Measurements from ENCODE around the gene PCSK1. TPM values are rescaled to one million over a fixed set of nuclear protein-coding genes. Genes with fewer than 3 reads are reported as not detected.

Gene PCSK1
- total RNA-seq, 1 donor from 2014 or later = not detected

DNA sequence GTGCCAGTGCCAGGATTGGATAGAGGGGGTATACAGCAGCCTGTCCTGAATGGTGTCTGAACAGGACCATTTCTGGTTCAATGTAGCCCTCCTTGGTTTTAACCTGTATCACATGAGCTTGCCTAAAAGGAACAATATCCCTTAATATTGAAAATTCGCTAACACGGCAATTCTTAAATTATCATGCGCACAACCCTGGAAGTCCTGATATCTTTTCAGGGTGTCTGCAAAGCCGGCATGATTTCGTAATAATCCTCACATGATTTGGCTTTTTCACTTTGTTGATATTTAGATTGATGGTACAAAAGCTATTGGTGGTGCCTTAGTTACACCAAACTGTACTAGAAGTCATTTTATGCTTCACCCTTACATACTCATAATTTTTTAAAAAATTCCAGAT is 53.2 kb downstream of the PCSK1 start:
- no peaks in the 10 kb centered on the region for H3K4me1 Mint-ChIP-seq
- TF ChIP-seq CTCF (IDR thresholded peaks at IDR 0.05) = no peak
- peaks cover under 1% of the 10 kb centered on the region for H3K27me3 Mint-ChIP-seq
- intact Hi-C loops (cut with micrococcal nuclease) = no loop called here
- H3K27ac Mint-ChIP-seq = no peak overlapping the region
- CTCF ChIA-PET = no interaction called here
- DNase-seq = no peak
- POLR2A ChIA-PET = no interaction called here
- ATAC-seq (ENCODE audit: low read depth) = no peak
- no peak overlapping the region for H3K4me3 Mint-ChIP-seq
- H3K36me3 Mint-ChIP-seq (ENCODE audit: low read depth) = no peaks in the 10 kb centered on the region
- H3K9me3 Mint-ChIP-seq = no peaks in the 10 kb centered on the region

- Mint-ChIP-seq H3K4me3 (no peak overlapping the region), H3K27ac (no peak overlapping the region), H3K27me3 (peaks cover 7% of the 10 kb centered on the region), H3K4me1 (no peaks in the 10 kb centered on the region), H3K9me3 (no peaks in the 10 kb centered on the region), H3K36me3 (ENCODE audit: low read depth) (no peaks in the 10 kb centered on the region)
- ChIA-PET CTCF (no interaction called here), POLR2A (no interaction called here)
- TF ChIP-seq CTCF (IDR thresholded peaks at IDR 0.05) = no peak
- ATAC-seq (ENCODE audit: low read depth) (no peak), DNase-seq (no peak)
- intact Hi-C loops (cut with micrococcal nuclease) = no loop called here
Measured at GRCh38 chr5:96377597-96377996, 55.5 kb downstream of the PCSK1 start.

GRCh38 chr5:96377167-96377566 is 55.9 kb downstream of the PCSK1 start:
- Mint-ChIP-seq H3K4me1 (no peaks in the 10 kb centered on the region), H3K36me3 (ENCODE audit: low read depth) (no peaks in the 10 kb centered on the region), H3K9me3 (no peaks in the 10 kb centered on the region), H3K27ac (no peak overlapping the region), H3K4me3 (no peak overlapping the region), H3K27me3 (peaks cover 7% of the 10 kb centered on the region)
- intact Hi-C loops (cut with micrococcal nuclease) = no loop called here
- ChIA-PET CTCF (no interaction called here), POLR2A (no interaction called here)
- DNase-seq (no peak), ATAC-seq (ENCODE audit: low read depth) (no peak)
- TF ChIP-seq CTCF (IDR thresholded peaks at IDR 0.05) = no peak

- Mint-ChIP-seq H3K27ac (no peak overlapping the region), H3K4me1 (no peaks in the 10 kb centered on the region), H3K9me3 (no peaks in the 10 kb centered on the region), H3K27me3 (peaks cover 19% of the 10 kb centered on the region), H3K36me3 (ENCODE audit: low read depth) (no peaks in the 10 kb centered on the region), H3K4me3 (no peak overlapping the region)
- intact Hi-C loops (cut with micrococcal nuclease) = no loop called here
- ChIA-PET CTCF (interaction anchor here (0.6 kb wide), 1 partner anchor 18 kb away, joined by 3 read pairs; no protein-coding TSS in a partner anchor), POLR2A (no interaction called here)
- ATAC-seq (ENCODE audit: low read depth) (no peak), DNase-seq (no peak)
- no peak for TF ChIP-seq CTCF (IDR thresholded peaks at IDR 0.05)
Measured at GRCh38 chr5:96374653-96375052, 58.4 kb downstream of the PCSK1 start.

GRCh38 chr5:96373381-96373733 is 59.7 kb downstream of the PCSK1 start:
- Mint-ChIP-seq H3K4me3 (no peak overlapping the region), H3K36me3 (ENCODE audit: low read depth) (no peaks in the 10 kb centered on the region), H3K4me1 (no peaks in the 10 kb centered on the region), H3K27me3 (peaks cover 24% of the 10 kb centered on the region), H3K27ac (no peak overlapping the region), H3K9me3 (peaks cover 2% of the 10 kb centered on the region)
- TF ChIP-seq CTCF (IDR thresholded peaks at IDR 0.05) = no peak
- ChIA-PET POLR2A (no interaction called here), CTCF (no interaction called here)
- intact Hi-C loops (cut with micrococcal nuclease) = no loop called here
- no peak for ATAC-seq (ENCODE audit: low read depth)
- DNase-seq = no peak

Measured in activated B cell treated with CpG ODN at 0.5 μM for 24 hours (primary cell).